ENCODE data around the gene HOXC4.
"Not testable (repeated sequence)": the region's sequence is repeated elsewhere in the genome, so short reads cannot be mapped to it uniquely, and the experiment has no call there.

The HOXC4 gene

DNA sequence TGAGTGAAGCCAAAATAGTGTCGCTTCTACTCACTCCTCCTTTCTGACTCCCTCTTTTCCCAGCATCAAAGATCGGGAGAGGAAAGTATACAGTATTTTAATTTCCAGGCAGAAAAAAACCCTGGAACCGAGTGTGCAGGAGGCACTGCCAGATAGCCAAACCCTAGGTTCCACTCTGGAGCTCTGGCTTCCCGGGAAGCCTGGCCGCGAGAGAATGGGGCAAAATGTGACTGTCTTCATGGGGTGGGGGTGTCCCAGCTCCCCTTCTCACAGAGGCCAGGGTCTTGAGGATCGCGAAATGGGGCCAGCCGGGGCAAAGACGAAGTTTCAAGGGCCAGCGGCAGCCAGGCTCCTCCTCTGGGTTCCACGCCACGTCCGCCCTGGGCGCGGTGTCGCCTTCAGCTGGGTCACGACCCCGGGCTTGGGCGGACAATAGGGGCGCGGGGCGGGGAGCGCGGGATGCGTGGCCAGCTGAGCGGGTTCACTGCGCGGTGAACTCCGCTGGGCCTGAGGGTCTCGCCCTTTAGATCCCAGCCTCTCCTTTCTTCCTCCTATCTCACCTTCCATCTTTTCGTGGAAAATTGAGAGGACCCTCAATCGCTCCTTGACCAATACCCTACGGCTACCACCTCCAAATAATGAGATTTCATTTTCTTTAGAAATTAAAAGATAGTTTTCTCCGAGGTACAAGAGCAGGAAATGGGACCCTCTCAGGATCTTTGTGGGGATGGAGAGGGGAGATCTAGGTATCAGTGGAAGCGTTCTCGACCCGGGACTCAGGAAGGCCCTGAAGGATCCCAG is 6.7 kb downstream of the HOXC4 start:
- DNase-seq = no peak

- DNase-seq = no peak
These were observed 7.5 kb downstream of the HOXC4 start for GRCh38 chr12:54060975-54061778.

- DNase-seq = no peak
These were observed 12.0 kb downstream of the HOXC4 start for GRCh38 chr12:54065677-54066076.

DNA sequence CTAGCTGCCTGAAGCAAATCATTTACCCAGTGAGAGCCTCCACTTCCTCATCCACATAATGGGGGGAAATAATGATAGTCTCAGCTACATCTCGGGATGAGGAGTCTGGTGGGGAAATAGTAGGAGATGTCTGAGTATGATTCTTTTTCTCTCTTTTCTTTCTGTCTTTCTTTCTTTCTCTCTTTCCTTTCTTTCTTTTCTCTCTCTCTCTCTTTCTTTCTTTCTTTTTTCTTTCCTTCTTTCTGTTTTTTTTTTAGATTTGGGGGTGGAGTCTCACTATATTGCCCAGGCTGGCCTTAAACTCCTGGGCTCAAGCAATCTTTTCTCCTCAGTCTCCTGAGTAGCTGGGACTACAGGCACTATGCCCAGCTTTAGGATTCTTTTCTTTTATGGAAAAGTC is 12.8 kb downstream of the HOXC4 start:
- DNase-seq = no peak

GRCh38 chr12:54068418-54069070 is 14.9 kb downstream of the HOXC4 start:
- DNase-seq = no peak

DNA sequence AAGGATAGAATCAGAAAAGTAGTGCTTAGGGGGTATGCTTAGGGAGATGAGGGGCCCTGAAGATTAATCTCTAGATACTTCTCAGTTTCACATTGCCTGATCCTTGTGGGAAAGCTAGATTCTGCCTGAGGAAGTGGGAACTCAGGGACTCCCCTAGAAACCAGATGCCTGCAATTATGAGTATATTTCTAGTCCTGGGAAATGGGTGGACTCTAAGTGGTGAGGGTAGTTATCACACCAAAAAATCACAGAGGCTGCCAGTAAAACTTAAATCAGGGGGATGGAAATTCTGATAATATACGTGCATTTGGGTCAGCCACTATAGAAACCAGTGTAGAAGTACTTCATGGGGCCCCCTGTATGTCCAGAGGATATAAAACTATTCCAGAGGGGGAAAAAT is 18.3 kb downstream of the HOXC4 start:
- DNase-seq = no peak

DNA sequence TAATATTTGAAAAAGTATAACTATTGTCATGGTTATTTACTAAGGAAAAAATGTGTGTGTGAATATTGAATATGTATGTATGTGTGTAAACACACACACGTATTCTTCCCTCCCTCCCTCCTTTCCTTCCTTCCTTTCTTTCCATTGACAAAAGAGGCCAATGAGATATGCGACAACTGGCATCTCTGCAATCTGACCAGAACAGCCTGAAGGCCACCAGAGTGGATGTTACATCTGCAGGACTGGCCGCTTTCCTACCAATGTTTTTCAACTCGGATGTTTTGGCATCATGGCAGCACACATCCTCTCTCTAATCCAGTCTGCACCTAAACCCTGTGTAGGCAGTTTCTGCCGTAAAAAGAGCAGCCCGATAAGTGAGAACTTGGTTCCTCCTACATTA is 20.7 kb downstream of the HOXC4 start:
- no peak for DNase-seq

DNA sequence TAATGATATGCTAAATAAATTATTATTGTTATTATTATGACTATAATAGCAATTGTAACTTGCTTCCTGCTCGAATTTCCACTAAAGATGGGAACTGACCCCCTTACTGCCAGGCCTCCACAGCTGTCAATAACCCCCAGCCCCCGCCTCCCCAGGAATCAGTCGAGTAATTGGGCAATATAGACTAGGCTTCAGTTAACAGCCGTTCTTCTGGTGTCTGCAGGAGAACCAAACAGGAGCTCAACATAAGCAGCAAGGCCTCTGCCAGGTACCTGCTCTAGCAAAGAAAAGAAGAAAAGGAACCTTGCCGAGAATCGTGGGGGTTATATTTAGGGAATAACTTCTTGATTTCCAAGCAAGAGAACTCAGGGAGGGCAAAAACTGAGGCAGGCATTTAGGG is 21.8 kb downstream of the HOXC4 start:
- DNase-seq = no peak

- DNase-seq = no peak
These were observed 22.3 kb downstream of the HOXC4 start for GRCh38 chr12:54075974-54076373.

- DNase-seq = not testable (repeated sequence)
These were observed 24.2 kb downstream of the HOXC4 start for GRCh38 chr12:54077843-54078242.

GRCh38 chr12:54079115-54079514 is 25.5 kb downstream of the HOXC4 start:
- DNase-seq = not testable (repeated sequence)

DNA sequence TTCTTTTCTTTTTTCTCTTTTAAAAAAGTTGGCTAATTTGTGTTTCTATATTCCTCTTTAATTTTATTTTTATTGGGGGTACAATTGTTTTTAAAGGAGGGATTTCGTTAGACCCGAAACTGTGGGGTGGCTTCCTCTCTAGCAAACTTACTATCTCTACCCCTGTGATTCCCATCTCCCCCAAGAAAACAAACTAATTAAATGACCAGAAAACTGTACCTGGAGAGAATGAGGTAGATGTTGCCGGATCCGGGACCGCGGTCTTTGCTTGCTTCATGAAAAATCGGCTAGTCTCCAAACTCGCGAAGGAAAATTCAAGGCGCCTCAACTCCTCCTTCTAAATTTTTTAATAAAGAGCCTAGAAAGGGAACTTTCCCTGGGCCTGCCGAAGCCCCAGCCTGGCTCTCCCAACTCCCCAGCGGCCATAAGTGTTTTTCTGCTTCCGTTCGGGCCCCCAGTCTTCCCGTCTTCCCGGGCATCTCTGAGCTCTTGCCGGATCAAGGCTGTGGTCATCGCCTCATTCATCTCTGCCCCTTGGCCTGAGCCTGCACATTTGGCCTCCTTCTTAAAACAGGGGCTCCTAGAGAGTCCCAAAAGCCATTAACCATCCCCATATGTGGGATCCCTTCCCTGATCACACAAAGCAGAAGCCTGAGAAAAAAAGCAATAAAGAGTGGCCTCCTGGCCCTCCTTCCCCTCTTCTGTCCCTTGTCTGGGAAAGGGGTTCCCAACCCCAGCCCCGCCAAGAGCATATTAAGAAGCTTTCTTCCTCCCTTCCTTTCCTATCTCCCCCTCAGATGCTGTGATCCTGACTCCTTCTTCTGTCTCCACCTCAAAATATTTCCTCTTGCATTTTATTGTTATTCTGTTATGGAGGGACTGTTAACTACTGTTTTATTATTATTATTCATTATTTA is 26.6 kb downstream of the HOXC4 start:
- not testable (repeated sequence) for DNase-seq

DNA sequence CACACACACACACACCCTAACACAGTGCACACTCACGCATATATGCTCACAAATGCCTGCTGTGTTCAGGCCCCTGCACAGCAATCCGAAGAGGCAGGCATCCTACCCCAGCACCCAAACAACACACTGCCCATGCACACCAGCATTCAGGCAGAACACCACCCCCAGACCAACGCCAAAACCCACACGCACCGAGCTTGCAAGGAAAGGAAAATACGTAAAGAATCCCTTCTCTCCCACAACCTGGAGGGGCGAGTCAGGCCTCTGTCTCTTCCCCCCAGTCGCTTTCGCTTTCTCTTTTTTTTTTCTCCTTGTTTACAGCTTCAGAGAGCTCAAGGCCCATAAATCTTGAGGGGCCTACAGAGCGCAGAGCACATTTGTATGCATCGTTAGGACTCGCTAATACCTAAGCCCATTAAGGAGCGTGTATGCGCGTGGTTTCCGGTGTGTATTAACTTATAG is 27.4 kb downstream of the HOXC4 start:
- DNase-seq = peak; percentile 38

- DNase-seq = peak; percentile 29
These were observed 28.2 kb downstream of the HOXC4 start for GRCh38 chr12:54081581-54082396.

GRCh38 chr12:54082397-54082892 is 28.8 kb downstream of the HOXC4 start:
- peak; percentile 63 for DNase-seq

- not testable (repeated sequence) for DNase-seq
These were observed 34.4 kb downstream of the HOXC4 start for GRCh38 chr12:54088011-54088410.

DNA sequence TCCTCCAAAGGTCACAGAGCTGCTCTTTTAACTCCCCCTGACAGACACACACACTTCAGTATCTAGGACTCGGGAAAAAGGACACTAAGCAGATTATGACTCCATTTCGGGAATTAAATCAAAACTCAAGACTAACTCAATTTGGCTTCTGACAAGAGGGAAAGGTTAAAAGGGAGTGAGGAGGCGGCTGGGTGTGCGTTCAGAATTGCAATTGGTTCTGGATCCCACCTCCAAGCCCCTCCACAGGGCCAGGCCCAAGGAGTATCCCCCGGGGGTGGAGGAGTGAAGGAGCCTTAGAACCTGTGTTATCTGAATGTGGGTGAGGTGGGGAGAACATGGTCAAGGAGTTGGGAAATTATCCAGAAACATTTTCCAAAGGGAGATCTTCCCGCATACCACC is 35.8 kb downstream of the HOXC4 start:
- not testable (repeated sequence) for DNase-seq

GRCh38 chr12:54090312-54090711 is 36.7 kb downstream of the HOXC4 start:
- DNase-seq = peak; percentile 23

DNA sequence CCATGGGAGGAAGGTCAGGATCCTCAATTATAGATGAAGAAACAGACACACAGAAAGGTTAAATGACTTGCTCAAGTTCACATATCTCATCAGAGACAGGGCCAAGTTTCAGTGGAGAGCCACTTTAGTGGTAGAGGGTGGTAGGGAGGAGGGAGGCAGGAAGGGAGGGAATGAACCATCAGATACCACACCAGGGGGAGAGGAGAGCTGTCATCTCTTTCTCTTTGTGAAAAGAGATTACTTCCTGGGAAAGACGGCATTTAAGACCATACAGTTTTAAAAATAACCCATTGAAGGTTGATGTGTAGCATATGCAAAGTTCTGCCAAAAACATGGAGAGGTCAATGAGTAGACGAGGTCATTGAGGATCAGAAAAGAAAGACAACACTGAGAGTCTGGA is 39.3 kb downstream of the HOXC4 start:
- not testable (repeated sequence) for DNase-seq

- not testable (repeated sequence) for DNase-seq
These were observed 42.3 kb downstream of the HOXC4 start for GRCh38 chr12:54095928-54096327.

DNA sequence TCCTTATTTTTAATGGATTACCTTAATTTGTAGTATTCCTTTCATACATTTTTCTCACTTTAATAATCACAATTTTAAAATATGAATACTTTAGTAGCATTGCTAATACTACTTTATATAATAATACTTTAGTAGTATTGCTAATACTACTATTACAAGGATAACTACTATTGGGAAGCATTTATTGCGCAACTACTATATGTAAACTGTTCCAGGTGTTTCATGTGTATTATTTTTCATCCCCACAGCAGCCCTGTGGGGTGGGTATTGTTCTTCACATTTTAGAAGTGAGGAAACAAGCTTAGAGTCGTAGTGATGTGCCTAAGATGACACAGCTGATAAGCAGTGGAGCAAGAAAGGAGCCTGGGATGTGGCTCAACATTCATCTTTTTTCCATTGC is 45.0 kb downstream of the HOXC4 start:
- not testable (repeated sequence) for DNase-seq

All from CD4-positive, alpha-beta T cell treated with Interleukin-6 for 4 hours (primary cell).